NB4 (cell line): Measurements from ENCODE around the gene TNFRSF1A.

ENCODE experiments used
- DNase-seq: peaks from one replicate; pipeline ENCODE4 v3.0.0; 2010; ENCODE audit warnings: low read depth
- H3K4me3 ChIP-seq: one replicate; pipeline ENCODE4 v1.5.1; 2011; ENCODE audit warnings: mild to moderate bottlenecking, low read depth, low read length, moderate library complexity
- MYC ChIP-seq: IDR thresholded peaks from 2 replicates; pipeline ENCODE4 v1.6.1; 2011; ENCODE audit warnings: low read depth, low read length
- POLR2A ChIP-seq: IDR thresholded peaks from 2 replicates; pipeline ENCODE4 v1.6.1; 2011; ENCODE audit warnings: mild to moderate bottlenecking; ENCODE audit not compliant: insufficient read length; ENCODE audit errors: extremely low read depth
- TF ChIP-seq, protein P1 (sequence below): IDR thresholded peaks from one replicate; pipeline ENCODE4 v1.5.1; 2012; ENCODE audit warnings: low read depth, low read length
- TF ChIP-seq, protein P2 (sequence below): IDR thresholded peaks from 2 replicates; pipeline ENCODE4 v1.6.1; 2011; ENCODE audit warnings: low read depth, low read length

The TNFRSF1A gene

DNA sequence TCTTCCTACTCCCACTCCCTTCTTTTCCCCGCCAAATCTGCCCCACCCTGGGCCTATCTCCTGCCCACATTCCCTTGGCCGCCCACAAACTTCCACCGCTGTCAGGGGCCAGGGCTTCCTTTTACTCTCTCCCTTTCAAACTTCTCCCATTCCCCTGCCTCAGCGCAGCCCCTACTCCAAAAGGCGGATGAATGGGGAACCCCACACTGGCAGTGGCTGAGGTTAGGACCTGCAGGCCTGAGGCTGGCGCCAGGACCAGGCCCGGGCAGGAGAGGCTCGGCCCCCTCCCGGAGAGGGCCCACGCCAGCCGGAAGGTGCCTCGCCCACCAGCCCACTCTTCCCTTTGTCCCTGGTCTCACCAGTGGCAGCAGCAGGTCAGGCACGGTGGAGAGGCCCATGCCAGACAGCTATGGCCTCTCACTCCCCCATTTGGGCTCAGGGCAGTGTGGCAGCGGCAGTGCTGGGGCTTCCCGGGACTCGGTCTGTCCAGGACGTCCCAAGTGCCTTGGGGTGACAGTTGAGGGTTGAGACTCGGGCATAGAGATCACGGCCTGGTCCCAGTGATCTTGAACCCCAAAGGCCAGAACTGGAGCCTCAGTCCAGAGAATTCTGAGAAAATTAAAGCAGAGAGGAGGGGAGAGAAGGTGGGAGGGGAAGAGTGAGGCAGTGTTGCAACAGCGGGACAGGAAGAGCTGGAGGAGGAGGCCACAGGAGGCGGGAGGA is at the start of gene TNFRSF1A:
Gene TNFRSF1A (minus strand): TSS at position 660 of the 723 bp plus-strand sequence. CDS start 262 bp downstream, at position 398.
- TF ChIP-seq, protein P1, sequence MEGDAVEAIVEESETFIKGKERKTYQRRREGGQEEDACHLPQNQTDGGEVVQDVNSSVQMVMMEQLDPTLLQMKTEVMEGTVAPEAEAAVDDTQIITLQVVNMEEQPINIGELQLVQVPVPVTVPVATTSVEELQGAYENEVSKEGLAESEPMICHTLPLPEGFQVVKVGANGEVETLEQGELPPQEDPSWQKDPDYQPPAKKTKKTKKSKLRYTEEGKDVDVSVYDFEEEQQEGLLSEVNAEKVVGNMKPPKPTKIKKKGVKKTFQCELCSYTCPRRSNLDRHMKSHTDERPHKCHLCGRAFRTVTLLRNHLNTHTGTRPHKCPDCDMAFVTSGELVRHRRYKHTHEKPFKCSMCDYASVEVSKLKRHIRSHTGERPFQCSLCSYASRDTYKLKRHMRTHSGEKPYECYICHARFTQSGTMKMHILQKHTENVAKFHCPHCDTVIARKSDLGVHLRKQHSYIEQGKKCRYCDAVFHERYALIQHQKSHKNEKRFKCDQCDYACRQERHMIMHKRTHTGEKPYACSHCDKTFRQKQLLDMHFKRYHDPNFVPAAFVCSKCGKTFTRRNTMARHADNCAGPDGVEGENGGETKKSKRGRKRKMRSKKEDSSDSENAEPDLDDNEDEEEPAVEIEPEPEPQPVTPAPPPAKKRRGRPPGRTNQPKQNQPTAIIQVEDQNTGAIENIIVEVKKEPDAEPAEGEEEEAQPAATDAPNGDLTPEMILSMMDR, result no peak
- TF ChIP-seq, protein P2, sequence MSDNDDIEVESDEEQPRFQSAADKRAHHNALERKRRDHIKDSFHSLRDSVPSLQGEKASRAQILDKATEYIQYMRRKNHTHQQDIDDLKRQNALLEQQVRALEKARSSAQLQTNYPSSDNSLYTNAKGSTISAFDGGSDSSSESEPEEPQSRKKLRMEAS, result peak; percentile 56; the same call in 1 of the 2 replicates
- peak; percentile 74 for TF ChIP-seq MYC
- TF ChIP-seq POLR2A, result peak; percentile 72
- DNase-seq, result peak; percentile 94
- H3K4me3 ChIP-seq, result peak within 1 kb of the TSS; percentile 98

DNA sequence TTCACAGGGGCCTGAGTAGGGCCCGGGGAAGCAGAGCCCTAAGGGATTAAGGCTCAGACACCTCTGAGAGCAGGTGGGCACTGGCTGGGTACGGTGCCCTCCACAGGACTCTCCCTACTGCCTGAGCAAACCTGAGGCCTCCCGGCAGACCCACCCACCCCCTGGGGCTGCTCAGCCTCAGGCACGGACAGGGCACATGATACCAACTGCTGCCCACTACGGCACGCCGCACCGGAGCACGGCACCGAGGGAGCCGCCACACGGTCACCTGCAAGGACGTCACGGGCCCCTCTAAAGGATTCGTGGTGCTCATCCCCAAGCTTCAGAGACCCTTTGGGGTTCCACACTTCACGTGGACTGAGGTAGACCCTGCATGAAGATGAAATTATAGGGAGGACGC is 49.1 kb upstream of the TNFRSF1A start:
- DNase-seq, result no peak
- H3K4me3 ChIP-seq, result no peak overlapping the region
- TF ChIP-seq MYC (no peak), POLR2A (no peak)
- TF ChIP-seq, protein P1, result no peak
- TF ChIP-seq, protein P2, result no peak

DNA sequence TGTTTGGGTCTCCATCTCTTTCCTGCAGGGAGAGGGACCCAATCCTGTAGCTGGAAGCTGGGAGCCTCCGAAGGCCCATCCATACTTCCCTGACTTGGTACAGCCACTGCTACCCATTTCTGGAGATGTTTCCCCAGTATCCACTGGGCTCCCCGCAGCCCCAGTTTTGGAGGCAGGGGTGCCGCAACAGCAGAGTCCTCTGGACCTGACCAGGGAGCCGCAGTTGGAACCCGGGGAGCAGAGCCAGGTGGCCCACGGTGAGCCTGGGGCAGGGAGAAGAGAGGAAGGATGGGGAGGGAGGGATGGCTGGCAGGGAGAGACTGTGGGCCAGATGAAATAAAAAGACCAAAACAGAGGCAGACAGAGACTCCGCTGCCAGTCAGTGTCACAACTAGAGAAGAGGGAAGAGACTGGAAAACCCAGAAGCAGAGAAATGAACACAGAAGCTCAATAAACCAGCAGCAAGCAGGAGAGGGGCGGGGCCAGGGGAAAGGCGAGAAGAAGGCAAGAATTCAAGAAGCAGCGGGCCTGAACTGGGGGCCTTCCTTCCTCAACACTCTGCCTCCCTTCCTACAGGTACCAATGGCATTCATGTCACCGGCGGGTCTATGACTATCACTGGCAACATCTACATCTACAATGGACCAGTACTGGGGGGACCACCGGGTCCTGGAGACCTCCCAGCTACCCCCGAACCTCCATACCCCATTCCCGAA is 48.4 kb upstream of the TNFRSF1A start:
- DNase-seq, result no peak
- no peak overlapping the region for H3K4me3 ChIP-seq
- TF ChIP-seq, protein P1, result no peak
- TF ChIP-seq, protein P2, result no peak
- no peak for TF ChIP-seq MYC
- no peak for TF ChIP-seq POLR2A

DNA sequence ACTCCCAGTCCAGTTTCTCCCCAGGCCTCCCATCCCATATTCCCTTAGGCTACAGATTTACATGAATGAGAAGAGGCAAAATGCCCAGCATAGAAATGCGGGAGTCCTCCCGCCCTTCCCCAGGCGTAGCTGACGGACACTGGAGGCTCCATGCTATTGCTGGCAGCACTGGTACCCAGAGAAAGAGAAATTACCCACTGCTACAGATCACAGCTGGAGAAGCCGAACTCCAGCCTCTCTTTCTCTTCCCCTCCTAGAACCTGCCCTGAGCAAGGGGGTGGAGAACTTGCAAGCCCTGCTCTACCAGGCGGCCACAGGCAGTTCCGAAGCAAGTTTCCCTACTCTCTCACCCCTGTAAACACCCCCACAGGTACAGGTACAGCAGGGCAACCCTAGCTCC is 45.7 kb upstream of the TNFRSF1A start:
- TF ChIP-seq, protein P2, result no peak
- TF ChIP-seq, protein P1, result no peak
- no peak for TF ChIP-seq MYC
- TF ChIP-seq POLR2A, result no peak
- H3K4me3 ChIP-seq, result no peak overlapping the region
- no peak for DNase-seq

DNA sequence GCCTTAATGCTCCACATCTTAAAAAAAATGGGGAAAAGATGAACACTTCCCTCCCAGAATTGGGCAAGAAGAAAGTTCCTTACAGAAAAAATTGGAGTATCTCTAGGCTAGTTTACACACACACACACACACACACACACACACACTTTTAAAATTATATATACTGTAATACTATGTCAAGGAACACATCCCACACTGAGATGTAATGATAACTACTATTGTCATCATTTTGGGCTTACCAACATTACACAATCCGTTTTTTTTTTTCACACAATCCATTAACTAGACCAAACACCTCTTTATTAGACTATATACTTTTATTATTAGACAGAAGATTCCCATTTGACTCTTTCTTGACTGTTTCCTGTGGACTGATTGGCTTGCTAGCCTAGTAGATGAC is 44.6 kb upstream of the TNFRSF1A start:
- H3K4me3 ChIP-seq, result no peak overlapping the region
- TF ChIP-seq, protein P1, result no peak
- TF ChIP-seq, protein P2, result no peak
- no peak for TF ChIP-seq MYC
- TF ChIP-seq POLR2A, result no peak
- no peak for DNase-seq
